ENCODE measurements around the gene CRELD2. TPM values are rescaled to one million over a fixed set of nuclear protein-coding genes. Genes with fewer than 3 reads are reported as not detected.

The CRELD2 gene
- polyA plus RNA-seq, 1 donor (not counting 4 experiments of a cell fraction or from before 2014, with no cell fraction given), result 33.5 TPM

GRCh38 chr22:49926916-49927315 lies 8.5 kb downstream of the CRELD2 start:
- Histone ChIP-seq H2AFZ (ENCODE audit: control insufficient read depth, low read length) (no peak overlapping the region), H3K4me3 (ENCODE audit: control insufficient read depth in 2 of 3, extremely low read depth in 1 of 3, insufficient read depth in 2 of 3, low read depth in 1 of 3, low read length in 3 of 3) (no peak overlapping the region), H3K36me3 (ENCODE audit: control insufficient read depth in 2 of 2, extremely low read depth in 1 of 2, insufficient read depth in 2 of 2, low read length in 2 of 2) (peaks cover 0 to 21% of the 10 kb centered on the region in 2 experiments), H3K9me3 (ENCODE audit: control insufficient read depth, low read depth, low read length) (no peaks in the 10 kb centered on the region), H3K9me1 (ENCODE audit: control insufficient read depth, extremely low read depth, insufficient read depth, low read length) (no peaks in the 10 kb centered on the region), H3K79me2 (ENCODE audit: control insufficient read depth, insufficient read depth, low read length) (no peaks in the 10 kb centered on the region), H3K27me3 (ENCODE audit: control insufficient read depth, extremely low read depth, insufficient read depth, low read length) (peaks cover 8% of the 10 kb centered on the region), H3K9ac (ENCODE audit: control insufficient read depth, extremely low read depth, insufficient read depth, low read length) (no peak overlapping the region), H3K27ac (ENCODE audit: control insufficient read depth, insufficient read depth, low read length) (no peak overlapping the region), H3K4me1 (ENCODE audit: control insufficient read depth, extremely low read depth, insufficient read depth, low read length) (peaks cover 9% of the 10 kb centered on the region), H4K20me1 (ENCODE audit: control insufficient read depth, extremely low read depth, insufficient read depth, low read length) (no peaks in the 10 kb centered on the region), H3K4me2 (ENCODE audit: control insufficient read depth, extremely low read depth, insufficient read depth, low read depth, low read length) (no peak overlapping the region)
- TF ChIP-seq EZH2 (IDR thresholded peaks at IDR 0.05; ENCODE audit: low read length) (no peak), CTCF (optimal IDR thresholded peaks at IDR 0.05 in 1 of 3, IDR thresholded peaks at IDR 0.05 in 1 of 3, conservative IDR thresholded peaks at IDR 0.05 in 1 of 3; ENCODE audit: extremely low read depth in 1 of 3, insufficient read depth in 2 of 3, low read length in 3 of 3) (no peak)
- FAIRE-seq, result no peak
- dilution Hi-C loops (cut with MboI; ENCODE audit: extremely low pct_ligation_motif_present, low sequenced_read_pairs), result no loop called here
- DNase-seq (ENCODE audit: low read depth, low spot score), result no peak

DNA sequence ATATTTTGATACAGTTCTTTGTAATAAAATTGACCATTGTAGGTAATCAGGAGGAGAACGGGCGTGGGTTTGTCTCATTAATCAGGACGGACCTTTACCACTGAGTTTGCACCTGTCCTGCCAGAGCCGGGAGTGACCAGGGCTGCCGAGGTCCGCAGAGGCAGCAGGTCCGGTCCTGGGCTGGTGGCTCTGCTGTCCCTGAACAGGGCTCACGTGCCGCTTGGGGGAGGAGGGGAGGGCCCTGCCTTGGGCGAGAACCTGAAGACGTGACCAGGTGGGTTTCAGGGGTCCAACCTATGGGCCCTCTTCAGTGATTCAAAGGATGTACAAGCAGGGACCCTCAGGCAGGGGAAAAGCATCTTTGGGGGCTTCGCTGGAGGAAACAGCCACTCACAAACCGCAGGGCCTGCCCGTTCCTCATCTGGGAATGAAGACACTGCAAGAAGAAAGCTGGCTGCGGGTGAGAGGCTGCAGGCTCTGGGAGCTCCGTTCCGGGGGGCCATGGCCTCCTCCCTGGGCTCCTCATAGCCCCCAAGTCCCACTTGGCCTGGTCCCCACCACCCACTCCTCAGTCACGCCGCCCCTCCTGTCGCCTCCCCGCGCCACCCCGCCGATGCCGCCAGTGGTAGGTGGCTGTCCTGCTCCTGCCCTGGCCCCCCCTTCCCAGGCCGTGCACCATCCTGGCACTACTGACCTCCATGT lies 9.2 kb downstream of the CRELD2 start:
- Histone ChIP-seq H2AFZ (ENCODE audit: control insufficient read depth, low read length) (no peak overlapping the region), H3K9ac (ENCODE audit: control insufficient read depth, extremely low read depth, insufficient read depth, low read length) (no peak overlapping the region), H3K9me3 (ENCODE audit: control insufficient read depth, low read depth, low read length) (no peaks in the 10 kb centered on the region), H3K27me3 (ENCODE audit: control insufficient read depth, extremely low read depth, insufficient read depth, low read length) (peaks cover 8% of the 10 kb centered on the region), H3K79me2 (ENCODE audit: control insufficient read depth, insufficient read depth, low read length) (no peaks in the 10 kb centered on the region), H3K4me1 (ENCODE audit: control insufficient read depth, extremely low read depth, insufficient read depth, low read length) (peaks cover 9% of the 10 kb centered on the region), H3K4me3 (ENCODE audit: control insufficient read depth in 2 of 3, extremely low read depth in 1 of 3, insufficient read depth in 2 of 3, low read depth in 1 of 3, low read length in 3 of 3) (no peak overlapping the region), H3K27ac (ENCODE audit: control insufficient read depth, insufficient read depth, low read length) (no peak overlapping the region), H3K4me2 (ENCODE audit: control insufficient read depth, extremely low read depth, insufficient read depth, low read depth, low read length) (no peak overlapping the region), H3K36me3 (ENCODE audit: control insufficient read depth in 2 of 2, extremely low read depth in 1 of 2, insufficient read depth in 2 of 2, low read length in 2 of 2) (peaks cover 0 to 18% of the 10 kb centered on the region in 2 experiments), H4K20me1 (ENCODE audit: control insufficient read depth, extremely low read depth, insufficient read depth, low read length) (no peaks in the 10 kb centered on the region), H3K9me1 (ENCODE audit: control insufficient read depth, extremely low read depth, insufficient read depth, low read length) (no peaks in the 10 kb centered on the region)
- DNase-seq (ENCODE audit: low read depth, low spot score) (no peak), FAIRE-seq (no peak)
- no peak for TF ChIP-seq EZH2 (IDR thresholded peaks at IDR 0.05; ENCODE audit: low read length)
- no peak for TF ChIP-seq CTCF (optimal IDR thresholded peaks at IDR 0.05 in 1 of 3, IDR thresholded peaks at IDR 0.05 in 1 of 3, conservative IDR thresholded peaks at IDR 0.05 in 1 of 3; ENCODE audit: extremely low read depth in 1 of 3, insufficient read depth in 2 of 3, low read length in 3 of 3)
- dilution Hi-C loops (cut with MboI; ENCODE audit: extremely low pct_ligation_motif_present, low sequenced_read_pairs), result no loop called here
